ENCODE results near the gene CUX1.

The CUX1 gene

DNA sequence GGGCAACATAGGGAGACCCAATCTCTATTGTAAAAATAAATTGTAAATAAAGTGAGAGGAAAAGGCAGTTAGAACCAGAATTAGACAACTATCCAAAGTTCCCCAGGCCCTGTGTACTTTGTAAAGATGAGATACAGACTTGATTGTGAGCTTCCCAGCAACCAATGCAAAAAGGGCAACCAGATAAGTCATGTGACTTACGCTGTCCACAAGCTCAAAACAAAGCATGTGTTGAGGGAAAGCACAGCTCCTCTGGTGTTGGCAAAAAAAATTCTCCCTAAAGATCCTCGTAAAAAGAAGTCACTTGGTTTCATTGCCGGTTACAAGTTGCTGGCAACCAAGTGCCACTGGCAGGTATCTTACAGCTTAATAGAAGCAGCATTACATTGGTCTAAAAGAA lies 154.0 kb downstream of the CUX1 start:
- TF ChIP-seq, protein P1, sequence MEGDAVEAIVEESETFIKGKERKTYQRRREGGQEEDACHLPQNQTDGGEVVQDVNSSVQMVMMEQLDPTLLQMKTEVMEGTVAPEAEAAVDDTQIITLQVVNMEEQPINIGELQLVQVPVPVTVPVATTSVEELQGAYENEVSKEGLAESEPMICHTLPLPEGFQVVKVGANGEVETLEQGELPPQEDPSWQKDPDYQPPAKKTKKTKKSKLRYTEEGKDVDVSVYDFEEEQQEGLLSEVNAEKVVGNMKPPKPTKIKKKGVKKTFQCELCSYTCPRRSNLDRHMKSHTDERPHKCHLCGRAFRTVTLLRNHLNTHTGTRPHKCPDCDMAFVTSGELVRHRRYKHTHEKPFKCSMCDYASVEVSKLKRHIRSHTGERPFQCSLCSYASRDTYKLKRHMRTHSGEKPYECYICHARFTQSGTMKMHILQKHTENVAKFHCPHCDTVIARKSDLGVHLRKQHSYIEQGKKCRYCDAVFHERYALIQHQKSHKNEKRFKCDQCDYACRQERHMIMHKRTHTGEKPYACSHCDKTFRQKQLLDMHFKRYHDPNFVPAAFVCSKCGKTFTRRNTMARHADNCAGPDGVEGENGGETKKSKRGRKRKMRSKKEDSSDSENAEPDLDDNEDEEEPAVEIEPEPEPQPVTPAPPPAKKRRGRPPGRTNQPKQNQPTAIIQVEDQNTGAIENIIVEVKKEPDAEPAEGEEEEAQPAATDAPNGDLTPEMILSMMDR (conservative IDR thresholded peaks at IDR 0.05), result no peak
- peak overlapping the region; percentile 6; the same call in 1 of the 2 replicates for H3K27ac ChIP-seq

DNA sequence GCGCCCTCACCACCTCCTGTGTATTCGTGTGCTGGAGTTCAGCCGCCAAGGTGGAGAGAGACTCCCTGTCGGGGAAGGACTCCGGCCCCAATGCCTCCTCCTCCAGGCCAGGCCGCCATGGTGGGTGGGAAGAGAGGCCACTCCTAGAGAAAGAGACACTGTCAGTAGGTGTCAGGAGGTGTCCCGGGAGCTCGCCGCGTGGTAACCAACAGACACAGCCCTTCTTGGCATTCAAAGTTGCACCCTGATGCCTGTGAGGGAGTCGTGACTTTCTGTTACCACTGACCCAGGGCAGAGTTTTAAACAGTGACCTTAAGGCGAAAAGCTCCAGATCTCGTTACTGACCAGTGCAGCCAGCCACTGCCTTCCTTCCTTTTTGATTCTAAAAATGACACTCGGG lies 155.2 kb downstream of the CUX1 start:
- peak overlapping the region; percentile 6; the same call in 1 of the 2 replicates for H3K27ac ChIP-seq
- TF ChIP-seq, protein P1 (conservative IDR thresholded peaks at IDR 0.05), result no peak

DNA sequence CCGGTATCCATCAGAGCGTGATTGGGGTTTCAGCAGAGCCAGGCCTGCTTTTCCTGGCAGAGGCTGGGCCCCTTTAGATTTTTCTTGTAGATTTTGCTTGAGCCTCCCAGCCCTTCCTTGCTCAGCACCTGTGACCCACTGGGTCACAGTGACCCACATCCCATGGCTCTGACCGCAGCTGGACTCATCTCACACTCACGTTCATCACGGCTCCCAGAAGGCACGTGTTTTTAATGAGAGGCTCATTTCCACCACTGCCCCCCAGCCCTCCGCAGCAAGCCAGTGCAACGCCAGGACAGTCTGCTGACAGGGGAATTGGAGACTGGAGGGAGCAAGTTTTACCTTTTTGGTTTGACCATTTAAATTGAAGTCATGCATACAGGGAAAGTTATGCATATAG lies 155.7 kb downstream of the CUX1 start:
- H3K27ac ChIP-seq, result 0 out of 2 replicates have a peak overlapping the region, but pooled peaks have one; percentile 6
- TF ChIP-seq, protein P1 (conservative IDR thresholded peaks at IDR 0.05), result no peak

DNA sequence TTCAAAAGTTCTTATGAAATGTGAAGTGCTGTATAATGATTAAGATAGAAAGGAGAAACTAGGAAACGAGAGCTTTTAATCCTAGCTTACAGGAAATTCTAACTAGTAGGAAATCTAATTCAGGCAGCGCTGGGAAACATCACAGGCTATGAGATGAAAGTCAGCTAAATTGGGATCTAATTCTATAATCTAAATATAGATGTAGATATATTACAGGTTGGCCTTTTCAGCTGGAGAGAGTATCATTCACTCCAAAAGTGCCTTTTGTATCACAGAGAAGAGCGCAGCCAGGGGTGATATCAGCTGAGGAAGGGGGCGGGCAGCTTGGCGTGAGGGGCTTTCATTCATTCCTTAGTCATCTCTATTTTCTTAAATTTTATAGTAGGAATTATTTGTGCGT lies 157.0 kb downstream of the CUX1 start:
- TF ChIP-seq, protein P1 (conservative IDR thresholded peaks at IDR 0.05), result no peak
- peak overlapping the region; percentile 70 for H3K27ac ChIP-seq

DNA sequence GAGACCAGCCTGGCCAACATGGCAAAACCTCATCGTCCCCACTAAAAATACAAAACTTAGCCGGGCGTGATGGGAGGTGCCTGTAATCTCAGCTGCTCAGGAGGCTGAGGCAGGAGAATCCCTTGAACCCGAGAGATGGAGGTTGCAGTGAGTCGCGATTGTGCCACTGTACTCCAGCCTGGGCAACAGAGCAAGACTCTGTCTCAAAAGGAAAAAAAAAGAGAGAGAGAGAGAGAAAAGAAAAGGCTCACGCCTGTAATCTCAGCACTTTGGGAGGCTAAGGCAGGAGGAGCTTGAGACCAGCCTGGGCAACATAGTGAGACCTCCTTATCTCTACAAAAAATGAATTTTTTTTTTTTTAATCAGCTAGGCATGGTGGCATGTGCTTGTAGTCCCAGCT lies 157.6 kb downstream of the CUX1 start:
- TF ChIP-seq, protein P1 (conservative IDR thresholded peaks at IDR 0.05), result no peak
- H3K27ac ChIP-seq, result peak overlapping the region; percentile 70

DNA sequence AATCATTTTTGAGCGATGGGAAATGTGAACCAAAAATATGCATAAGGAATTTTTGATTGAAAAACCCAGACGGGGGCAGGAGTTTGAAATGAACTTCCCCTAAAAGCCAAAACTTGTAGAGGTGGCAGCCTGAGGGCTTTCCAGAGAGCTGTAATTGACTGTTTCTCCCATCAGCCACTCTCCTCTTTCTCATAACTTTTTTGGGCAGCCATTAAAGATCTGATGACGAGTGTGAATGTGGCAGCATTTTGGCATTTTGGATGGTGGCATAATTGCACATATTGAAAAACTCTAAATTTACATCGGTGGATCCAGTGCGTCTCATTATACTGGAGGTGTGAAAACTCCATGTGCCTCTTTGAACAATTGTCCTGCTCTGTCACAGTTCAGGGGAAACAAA lies 159.0 kb downstream of the CUX1 start:
- H3K27ac ChIP-seq, result peak overlapping the region; percentile 70
- TF ChIP-seq, protein P1 (conservative IDR thresholded peaks at IDR 0.05), result no peak

DNA sequence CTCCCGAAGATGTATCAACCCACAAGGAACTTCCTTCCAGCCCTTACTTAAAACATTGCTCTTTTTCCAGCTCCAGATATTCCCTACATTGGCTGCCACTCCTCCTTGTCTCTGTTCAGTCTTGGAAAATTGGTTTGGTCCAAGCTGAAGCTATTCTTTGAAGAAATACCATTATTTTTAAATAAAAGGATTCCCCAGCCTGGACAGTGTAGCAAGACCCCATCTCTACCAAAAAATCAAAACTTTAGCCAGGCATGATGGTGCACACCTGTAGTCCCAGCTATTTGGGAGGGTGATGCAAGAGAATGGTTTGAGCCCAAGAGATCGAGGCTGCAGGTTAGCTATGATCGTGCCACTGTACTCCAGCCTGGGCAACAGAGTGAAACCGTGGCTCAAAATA lies 159.8 kb downstream of the CUX1 start:
- TF ChIP-seq, protein P1 (conservative IDR thresholded peaks at IDR 0.05), result no peak
- no peak overlapping the region for H3K27ac ChIP-seq

Measured in VCaP (cell line).